ENCODE data around the gene CFP. TPM values are rescaled to one million over a fixed set of nuclear protein-coding genes. Genes with fewer than 3 reads are reported as not detected.

Gene CFP
- total RNA-seq, 6 experiments from 2014 or later, result 0.05 to 0.28 (median 0.13) TPM

GRCh38 chrX:47625365-47625764 lies 4.4 kb downstream of the CFP start:
- TF ChIP-seq, protein P1, sequence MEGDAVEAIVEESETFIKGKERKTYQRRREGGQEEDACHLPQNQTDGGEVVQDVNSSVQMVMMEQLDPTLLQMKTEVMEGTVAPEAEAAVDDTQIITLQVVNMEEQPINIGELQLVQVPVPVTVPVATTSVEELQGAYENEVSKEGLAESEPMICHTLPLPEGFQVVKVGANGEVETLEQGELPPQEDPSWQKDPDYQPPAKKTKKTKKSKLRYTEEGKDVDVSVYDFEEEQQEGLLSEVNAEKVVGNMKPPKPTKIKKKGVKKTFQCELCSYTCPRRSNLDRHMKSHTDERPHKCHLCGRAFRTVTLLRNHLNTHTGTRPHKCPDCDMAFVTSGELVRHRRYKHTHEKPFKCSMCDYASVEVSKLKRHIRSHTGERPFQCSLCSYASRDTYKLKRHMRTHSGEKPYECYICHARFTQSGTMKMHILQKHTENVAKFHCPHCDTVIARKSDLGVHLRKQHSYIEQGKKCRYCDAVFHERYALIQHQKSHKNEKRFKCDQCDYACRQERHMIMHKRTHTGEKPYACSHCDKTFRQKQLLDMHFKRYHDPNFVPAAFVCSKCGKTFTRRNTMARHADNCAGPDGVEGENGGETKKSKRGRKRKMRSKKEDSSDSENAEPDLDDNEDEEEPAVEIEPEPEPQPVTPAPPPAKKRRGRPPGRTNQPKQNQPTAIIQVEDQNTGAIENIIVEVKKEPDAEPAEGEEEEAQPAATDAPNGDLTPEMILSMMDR (IDR thresholded peaks at IDR 0.05), result no peak
- no peaks in the 10 kb centered on the region; the same call in 1 of the 2 replicates for H3K4me1 Mint-ChIP-seq (ENCODE audit: low read depth)
- H3K4me3 Mint-ChIP-seq, result no peak overlapping the region
- no peaks in the 10 kb centered on the region for H3K27me3 Mint-ChIP-seq (ENCODE audit: insufficient read depth)
- H3K9me3 Mint-ChIP-seq, result no peaks in the 10 kb centered on the region
- H3K27ac Mint-ChIP-seq, result no peak overlapping the region
- DNase-seq, result no peak
- H3K36me3 Mint-ChIP-seq (ENCODE audit: low read depth), result no peaks in the 10 kb centered on the region; the same call in 1 of the 2 replicates

DNA sequence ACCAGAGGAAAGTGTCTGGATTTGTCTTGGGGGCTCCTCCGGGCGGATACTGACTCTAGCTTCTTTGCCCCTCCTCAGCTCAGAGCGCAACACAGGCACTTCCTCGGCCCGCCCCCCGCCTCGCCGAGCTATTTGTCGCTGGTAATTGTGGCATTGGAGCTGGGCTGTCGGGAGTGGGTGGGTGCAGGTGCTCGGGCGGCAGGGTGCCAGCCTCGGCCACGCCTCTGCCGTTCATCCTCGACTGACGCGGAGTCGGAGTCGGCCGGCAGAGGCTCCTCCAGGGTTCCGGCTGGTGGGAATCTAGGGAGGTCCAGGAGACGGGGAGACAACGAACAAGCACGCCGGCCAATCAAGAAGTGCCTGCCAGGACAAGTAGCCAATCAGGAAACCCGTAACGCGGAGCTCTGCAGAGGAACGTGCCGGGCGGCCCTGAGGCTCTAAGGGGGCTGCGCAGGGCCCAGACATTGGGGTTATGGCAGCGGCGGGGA lies 6.1 kb downstream of the CFP start:
- Mint-ChIP-seq H3K4me3 (peak overlapping the region; percentile 67; the same call in 1 of the 2 replicates), H3K4me1 (ENCODE audit: low read depth) (no peaks in the 10 kb centered on the region; the same call in 1 of the 2 replicates), H3K9me3 (no peaks in the 10 kb centered on the region), H3K27me3 (ENCODE audit: insufficient read depth) (peaks cover 2% of the 10 kb centered on the region; the same call in 1 of the 2 replicates), H3K27ac (no peak overlapping the region), H3K36me3 (ENCODE audit: low read depth) (no peaks in the 10 kb centered on the region; the same call in 1 of the 2 replicates)
- peak; percentile 63 for DNase-seq
- TF ChIP-seq, protein P1 (IDR thresholded peaks at IDR 0.05), result no peak

DNA sequence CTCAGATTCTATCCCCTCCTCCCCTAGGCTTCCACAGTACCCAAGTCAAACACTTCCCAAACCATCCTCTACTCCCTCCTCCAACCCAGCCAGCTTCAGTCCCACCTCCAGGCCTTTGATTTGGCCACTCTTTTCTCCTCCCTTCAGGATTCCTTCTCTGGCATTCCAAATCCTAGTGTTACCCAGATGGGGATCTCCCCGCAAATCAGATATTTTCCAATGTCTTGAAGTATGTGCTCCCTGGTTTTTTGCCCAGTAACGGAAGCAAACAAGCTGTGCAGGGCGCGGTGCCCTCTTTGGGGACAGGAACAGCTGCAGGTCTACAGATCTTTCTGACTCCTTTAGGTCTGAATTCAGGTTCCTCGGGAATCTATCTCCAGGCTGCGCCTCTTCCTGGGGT lies 7.9 kb downstream of the CFP start:
- Mint-ChIP-seq H3K27me3 (ENCODE audit: insufficient read depth) (peaks cover 10% of the 10 kb centered on the region), H3K9me3 (no peaks in the 10 kb centered on the region), H3K4me3 (no peak overlapping the region), H3K36me3 (ENCODE audit: low read depth) (no peaks in the 10 kb centered on the region; the same call in 1 of the 2 replicates), H3K27ac (no peak overlapping the region), H3K4me1 (ENCODE audit: low read depth) (no peaks in the 10 kb centered on the region; the same call in 1 of the 2 replicates)
- TF ChIP-seq, protein P1 (IDR thresholded peaks at IDR 0.05), result no peak
- no peak for DNase-seq

DNA sequence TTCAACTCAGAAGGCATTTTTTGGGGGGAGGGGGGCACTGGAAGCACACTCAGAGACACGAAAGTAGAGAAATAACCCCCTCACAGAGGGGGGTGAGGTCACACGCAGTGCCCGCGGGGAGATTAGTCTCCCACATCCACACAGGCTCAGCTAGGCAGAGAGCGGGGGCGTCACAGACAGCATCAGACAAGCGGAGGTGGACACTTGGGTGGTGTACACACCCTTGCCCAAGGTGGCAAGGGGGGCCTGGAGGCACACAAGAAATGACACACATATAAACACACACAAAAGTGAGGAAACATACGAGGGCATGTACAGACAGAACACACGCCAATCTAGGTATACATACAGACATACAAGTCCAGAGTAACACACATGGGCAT lies 9.4 kb downstream of the CFP start:
- Mint-ChIP-seq H3K27me3 (ENCODE audit: insufficient read depth) (peaks cover 12% of the 10 kb centered on the region), H3K9me3 (no peaks in the 10 kb centered on the region), H3K36me3 (ENCODE audit: low read depth) (no peaks in the 10 kb centered on the region; the same call in 1 of the 2 replicates), H3K27ac (no peak overlapping the region), H3K4me1 (ENCODE audit: low read depth) (no peaks in the 10 kb centered on the region; the same call in 1 of the 2 replicates), H3K4me3 (no peak overlapping the region)
- no peak for DNase-seq
- TF ChIP-seq, protein P1 (IDR thresholded peaks at IDR 0.05), result no peak

DNA sequence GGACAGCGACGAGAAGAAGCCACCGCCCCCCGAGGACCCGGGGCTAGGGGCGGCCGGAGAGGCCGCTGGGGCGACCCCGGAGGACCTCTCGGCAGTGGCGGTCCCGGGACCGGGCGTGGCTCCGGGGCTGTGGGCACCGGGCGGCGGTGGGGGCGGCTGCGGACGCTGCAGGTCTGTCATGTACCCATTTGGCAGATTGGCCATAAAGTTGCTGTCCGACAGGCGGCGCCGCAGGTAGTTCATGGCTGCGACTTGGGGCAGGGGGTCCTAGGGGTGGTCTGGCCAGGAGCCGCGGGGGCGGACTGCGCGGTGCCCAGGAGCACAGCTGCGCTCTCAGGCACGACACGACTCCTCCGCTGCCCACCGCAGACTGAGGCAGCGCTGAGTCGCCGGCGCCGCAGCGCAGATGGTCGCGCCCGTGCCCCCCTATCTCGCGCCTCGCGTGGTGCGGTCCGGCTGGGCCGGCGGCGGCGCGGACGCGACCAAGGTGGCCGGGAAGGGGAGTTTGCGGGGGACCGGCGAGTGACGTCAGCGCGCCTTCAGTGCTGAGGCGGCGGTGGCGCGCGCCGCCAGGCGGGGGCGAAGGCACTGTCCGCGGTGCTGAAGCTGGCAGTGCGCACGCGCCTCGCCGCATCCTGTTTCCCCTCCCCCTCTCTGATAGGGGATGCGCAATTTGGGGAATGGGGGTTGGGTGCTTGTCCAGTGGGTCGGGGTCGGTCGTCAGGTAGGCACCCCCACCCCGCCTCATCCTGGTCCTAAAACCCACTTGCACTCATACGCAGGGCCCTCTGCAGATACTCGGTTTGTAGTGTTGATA lies 10.0 kb downstream of the CFP start, which contains the start of gene SYN1:
TSS of gene SYN1 (minus strand) at position 372 of the 817 bp plus-strand sequence. CDS start at position 243, 129 bp downstream.
- no peak within 1 kb of the TSS for H3K4me3 Mint-ChIP-seq

More for the DNA sequence above, 10.0 kb downstream of the CFP start, which contains the start of gene SYN1:
- Mint-ChIP-seq H3K36me3 (ENCODE audit: low read depth) (no peaks in the 10 kb centered on the region), H3K27ac (no peak within 1 kb of the TSS), H3K4me1 (ENCODE audit: low read depth) (no peaks in the 10 kb centered on the region; the same call in 1 of the 2 replicates), H3K9me3 (no peaks in the 10 kb centered on the region), H3K27me3 (ENCODE audit: insufficient read depth) (peaks cover 14% of the 10 kb centered on the region)
- TF ChIP-seq, protein P1 (IDR thresholded peaks at IDR 0.05), result peak; percentile 11; the same call in 1 of the 2 replicates
- DNase-seq, result peak; percentile 47

Measured in HFFc6 (cell line).